ENCODE results near the gene BOC.

BOC gene

DNA sequence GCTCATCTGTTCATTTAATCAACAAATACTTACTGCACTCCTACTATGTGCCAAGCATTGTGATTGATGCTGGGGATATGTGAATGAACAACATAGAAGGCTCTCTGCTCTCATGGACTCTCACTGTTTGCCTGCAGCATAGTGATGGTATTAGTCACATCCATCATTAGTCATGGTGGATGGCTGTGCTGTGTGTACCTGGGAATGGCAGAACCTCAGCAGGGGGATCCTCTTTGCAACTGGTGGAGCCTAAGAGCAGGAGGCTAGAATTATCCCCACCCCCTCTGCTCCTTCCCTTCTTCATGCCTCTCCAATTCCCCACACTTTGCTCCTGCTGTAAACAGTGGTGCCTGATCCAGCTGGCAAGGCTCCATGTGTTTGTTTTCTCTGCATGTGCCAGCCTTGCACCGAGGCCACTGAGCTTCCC lies 20.5 kb downstream of the BOC start:
- Histone ChIP-seq H3K4me3 (ENCODE audit: low read depth, low read length) (no peak overlapping the region), H3K4me1 (ENCODE audit: control insufficient read depth, insufficient read depth, low read length) (peaks cover 4% of the 10 kb centered on the region), H3K9me3 (ENCODE audit: control insufficient read depth, insufficient read depth, low read length) (no peaks in the 10 kb centered on the region), H3K36me3 (ENCODE audit: control insufficient read depth, insufficient read depth, low read length) (no peaks in the 10 kb centered on the region), H3K27me3 (ENCODE audit: control insufficient read depth, insufficient read depth, low read length) (no peaks in the 10 kb centered on the region), H3K9ac (ENCODE audit: low read depth, low read length) (no peak overlapping the region)

GRCh38 chr3:113232342-113232741 lies 21.0 kb downstream of the BOC start:
- Histone ChIP-seq H3K4me1 (ENCODE audit: control insufficient read depth, insufficient read depth, low read length) (peaks cover 4% of the 10 kb centered on the region), H3K9me3 (ENCODE audit: control insufficient read depth, insufficient read depth, low read length) (no peaks in the 10 kb centered on the region), H3K36me3 (ENCODE audit: control insufficient read depth, insufficient read depth, low read length) (no peaks in the 10 kb centered on the region), H3K4me3 (ENCODE audit: low read depth, low read length) (no peak overlapping the region), H3K27me3 (ENCODE audit: control insufficient read depth, insufficient read depth, low read length) (no peaks in the 10 kb centered on the region), H3K9ac (ENCODE audit: low read depth, low read length) (no peak overlapping the region)

DNA sequence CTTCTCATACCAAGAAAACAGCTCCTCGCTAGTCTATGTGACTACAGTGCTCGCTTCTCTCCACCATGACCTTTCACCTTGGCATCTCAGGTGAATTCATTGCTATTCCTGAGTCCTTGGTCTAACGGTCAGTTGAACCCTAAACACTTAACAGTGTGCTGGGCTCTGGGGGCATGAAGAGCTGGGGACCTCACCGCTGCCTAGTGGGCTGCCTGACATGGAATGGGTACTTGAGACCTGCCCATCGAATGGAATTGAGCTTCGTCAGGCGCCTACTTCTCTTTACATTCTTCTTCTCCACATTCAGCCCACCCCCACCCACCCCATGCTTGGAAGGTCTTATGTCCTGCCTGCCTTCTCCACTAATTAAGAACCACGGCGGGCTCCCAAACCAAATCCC lies 22.1 kb downstream of the BOC start:
- Histone ChIP-seq H3K9me3 (ENCODE audit: control insufficient read depth, insufficient read depth, low read length) (no peaks in the 10 kb centered on the region), H3K4me1 (ENCODE audit: control insufficient read depth, insufficient read depth, low read length) (peaks cover 4% of the 10 kb centered on the region), H3K9ac (ENCODE audit: low read depth, low read length) (no peak overlapping the region), H3K4me3 (ENCODE audit: low read depth, low read length) (no peak overlapping the region), H3K27me3 (ENCODE audit: control insufficient read depth, insufficient read depth, low read length) (no peaks in the 10 kb centered on the region), H3K36me3 (ENCODE audit: control insufficient read depth, insufficient read depth, low read length) (no peaks in the 10 kb centered on the region)

GRCh38 chr3:113234028-113234427 lies 22.7 kb downstream of the BOC start:
- H3K4me1 ChIP-seq (ENCODE audit: control insufficient read depth, insufficient read depth, low read length): peaks cover 4% of the 10 kb centered on the region
- H3K9ac ChIP-seq (ENCODE audit: low read depth, low read length): no peak overlapping the region
- no peak overlapping the region for H3K4me3 ChIP-seq (ENCODE audit: low read depth, low read length)
- no peaks in the 10 kb centered on the region for H3K9me3 ChIP-seq (ENCODE audit: control insufficient read depth, insufficient read depth, low read length)
- no peaks in the 10 kb centered on the region for H3K27me3 ChIP-seq (ENCODE audit: control insufficient read depth, insufficient read depth, low read length)
- H3K36me3 ChIP-seq (ENCODE audit: control insufficient read depth, insufficient read depth, low read length): no peaks in the 10 kb centered on the region

- H3K27me3 ChIP-seq (ENCODE audit: control insufficient read depth, insufficient read depth, low read length): no peaks in the 10 kb centered on the region
- no peaks in the 10 kb centered on the region for H3K36me3 ChIP-seq (ENCODE audit: control insufficient read depth, insufficient read depth, low read length)
- H3K9ac ChIP-seq (ENCODE audit: low read depth, low read length): no peak overlapping the region
- no peaks in the 10 kb centered on the region for H3K4me1 ChIP-seq (ENCODE audit: control insufficient read depth, insufficient read depth, low read length)
- no peak overlapping the region for H3K4me3 ChIP-seq (ENCODE audit: low read depth, low read length)
- no peaks in the 10 kb centered on the region for H3K9me3 ChIP-seq (ENCODE audit: control insufficient read depth, insufficient read depth, low read length)
Measured at GRCh38 chr3:113234688-113235260, 23.4 kb downstream of the BOC start.

DNA sequence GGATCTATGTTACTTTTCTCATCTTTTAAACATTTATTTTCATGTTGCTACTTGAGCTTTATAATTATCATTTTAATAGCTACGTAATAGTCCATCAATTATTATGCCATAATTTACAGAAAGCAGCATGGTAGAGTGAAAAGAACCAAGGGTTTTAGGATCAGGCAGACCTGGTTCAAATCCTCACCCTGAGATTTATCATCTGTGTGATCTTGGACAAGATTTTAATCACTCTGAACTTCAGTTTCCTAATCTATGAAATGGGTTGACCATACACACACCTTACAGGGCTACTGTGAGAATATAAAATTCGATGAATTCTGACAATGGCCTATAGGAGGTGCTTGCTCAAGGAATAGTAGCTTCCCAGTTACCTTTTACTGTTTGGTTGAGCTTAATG lies 27.1 kb downstream of the BOC start:
- H3K36me3 ChIP-seq (ENCODE audit: control insufficient read depth, insufficient read depth, low read length): no peaks in the 10 kb centered on the region
- H3K9me3 ChIP-seq (ENCODE audit: control insufficient read depth, insufficient read depth, low read length): no peaks in the 10 kb centered on the region
- peaks cover 25% of the 10 kb centered on the region for H3K4me1 ChIP-seq (ENCODE audit: control insufficient read depth, insufficient read depth, low read length)
- no peaks in the 10 kb centered on the region for H3K27me3 ChIP-seq (ENCODE audit: control insufficient read depth, insufficient read depth, low read length)
- H3K9ac ChIP-seq (ENCODE audit: low read depth, low read length): no peak overlapping the region
- no peak overlapping the region for H3K4me3 ChIP-seq (ENCODE audit: low read depth, low read length)

DNA sequence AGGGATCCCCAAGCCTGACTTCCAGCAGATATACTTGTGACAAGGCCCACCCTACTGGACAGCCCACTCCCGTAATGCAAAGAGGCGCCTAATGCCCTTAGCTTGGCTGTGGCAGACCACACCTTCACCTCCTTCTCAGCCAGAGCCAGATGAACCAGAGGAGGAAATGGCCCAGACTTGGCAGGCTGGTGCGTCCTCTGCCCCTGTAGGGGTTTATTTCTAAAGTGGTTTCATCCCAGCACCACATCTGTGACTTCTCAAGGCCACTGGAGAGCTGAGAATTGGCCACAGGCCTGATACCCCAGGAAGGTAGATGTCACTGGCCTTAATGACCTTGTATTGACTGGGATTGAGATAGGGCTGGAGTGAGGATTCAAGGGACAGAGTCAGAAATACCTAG lies 29.5 kb downstream of the BOC start:
- H3K4me3 ChIP-seq (ENCODE audit: low read depth, low read length): no peak overlapping the region
- H3K9ac ChIP-seq (ENCODE audit: low read depth, low read length): no peak overlapping the region
- no peaks in the 10 kb centered on the region for H3K27me3 ChIP-seq (ENCODE audit: control insufficient read depth, insufficient read depth, low read length)
- H3K36me3 ChIP-seq (ENCODE audit: control insufficient read depth, insufficient read depth, low read length): no peaks in the 10 kb centered on the region
- no peaks in the 10 kb centered on the region for H3K9me3 ChIP-seq (ENCODE audit: control insufficient read depth, insufficient read depth, low read length)
- H3K4me1 ChIP-seq (ENCODE audit: control insufficient read depth, insufficient read depth, low read length): peaks cover 31% of the 10 kb centered on the region

DNA sequence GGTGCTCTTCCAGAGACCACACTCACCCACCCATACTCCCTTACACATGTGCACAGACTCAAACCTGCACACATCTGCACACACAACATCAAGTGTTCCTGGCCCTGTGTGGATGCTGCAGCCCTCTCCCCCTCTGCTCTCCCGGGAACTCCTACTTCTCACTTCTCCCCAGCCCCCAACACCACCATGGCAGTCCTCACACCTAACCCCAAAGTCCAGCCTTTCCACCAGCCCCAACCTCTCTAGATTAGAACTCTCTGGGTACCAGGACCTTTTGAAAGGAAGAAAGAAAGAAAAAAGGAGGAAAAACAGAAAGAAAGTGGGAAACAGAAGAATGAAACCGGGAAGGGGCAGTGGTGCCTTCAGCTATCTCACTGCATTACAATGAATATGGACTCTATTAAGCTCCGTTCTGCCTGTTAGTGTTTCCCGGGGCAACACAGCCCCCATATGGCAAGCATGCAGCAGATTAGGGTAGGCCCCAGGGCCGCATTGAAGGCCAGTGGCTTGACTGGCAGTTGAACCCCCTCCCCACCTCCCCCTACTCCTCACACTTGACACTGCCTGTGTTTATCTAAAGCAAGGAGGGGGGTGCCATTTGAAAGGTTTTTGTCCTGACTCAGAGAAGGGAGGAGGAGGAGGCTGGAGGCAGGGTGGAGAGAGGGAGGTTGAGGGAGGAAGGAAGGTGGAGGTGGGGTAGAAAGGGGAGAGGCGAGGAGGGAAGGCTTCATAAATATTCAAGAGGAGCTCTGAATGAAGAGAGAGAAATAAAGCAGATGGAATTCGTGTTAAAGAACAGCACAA lies 30.1 kb downstream of the BOC start:
- H3K9ac ChIP-seq (ENCODE audit: low read depth, low read length): no peak overlapping the region
- H3K4me3 ChIP-seq (ENCODE audit: low read depth, low read length): peak overlapping the region; percentile 23
- H3K4me1 ChIP-seq (ENCODE audit: control insufficient read depth, insufficient read depth, low read length): peaks cover 34% of the 10 kb centered on the region
- no peaks in the 10 kb centered on the region for H3K9me3 ChIP-seq (ENCODE audit: control insufficient read depth, insufficient read depth, low read length)
- no peaks in the 10 kb centered on the region for H3K36me3 ChIP-seq (ENCODE audit: control insufficient read depth, insufficient read depth, low read length)
- H3K27me3 ChIP-seq (ENCODE audit: control insufficient read depth, insufficient read depth, low read length): no peaks in the 10 kb centered on the region

DNA sequence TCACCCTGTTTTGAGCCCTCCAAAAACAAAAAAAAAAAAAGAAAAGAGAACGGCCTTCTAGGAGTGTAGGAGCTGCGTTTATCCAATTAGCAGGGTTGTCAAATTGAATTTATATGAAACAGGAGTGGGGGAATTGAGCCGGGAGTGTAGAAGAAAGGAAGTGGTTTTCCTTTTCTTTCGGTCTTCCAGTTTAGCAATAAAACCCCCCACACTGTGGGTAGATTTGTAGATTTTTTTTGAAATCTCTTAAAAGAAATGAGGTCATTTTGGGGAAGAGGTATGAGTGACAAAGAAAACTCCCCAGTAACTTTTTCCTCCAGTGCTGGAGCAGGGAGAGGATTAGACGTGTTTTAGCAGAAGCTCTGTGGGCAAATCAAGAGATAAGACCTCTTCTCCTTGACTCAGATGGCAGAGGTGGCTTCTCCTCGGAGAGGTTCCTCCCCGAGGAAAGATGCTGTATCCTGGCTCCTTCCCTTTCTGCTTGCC lies 30.8 kb downstream of the BOC start:
- H3K4me3 ChIP-seq (ENCODE audit: low read depth, low read length): peak overlapping the region; percentile 23

GRCh38 chr3:113243071-113243470 lies 31.7 kb downstream of the BOC start:
- Histone ChIP-seq H3K36me3 (ENCODE audit: control insufficient read depth, insufficient read depth, low read length) (no peaks in the 10 kb centered on the region), H3K9ac (ENCODE audit: low read depth, low read length) (no peak overlapping the region), H3K4me3 (ENCODE audit: low read depth, low read length) (no peak overlapping the region), H3K27me3 (ENCODE audit: control insufficient read depth, insufficient read depth, low read length) (no peaks in the 10 kb centered on the region), H3K9me3 (ENCODE audit: control insufficient read depth, insufficient read depth, low read length) (no peaks in the 10 kb centered on the region), H3K4me1 (ENCODE audit: control insufficient read depth, insufficient read depth, low read length) (peaks cover 45% of the 10 kb centered on the region)

More for the DNA sequence above, 30.8 kb downstream of the BOC start:
- Histone ChIP-seq H3K4me1 (ENCODE audit: control insufficient read depth, insufficient read depth, low read length) (peaks cover 40% of the 10 kb centered on the region), H3K27me3 (ENCODE audit: control insufficient read depth, insufficient read depth, low read length) (no peaks in the 10 kb centered on the region), H3K9ac (ENCODE audit: low read depth, low read length) (peak overlapping the region; percentile 1), H3K9me3 (ENCODE audit: control insufficient read depth, insufficient read depth, low read length) (no peaks in the 10 kb centered on the region), H3K36me3 (ENCODE audit: control insufficient read depth, insufficient read depth, low read length) (no peaks in the 10 kb centered on the region)

GRCh38 chr3:113243846-113244245 lies 32.5 kb downstream of the BOC start:
- peaks cover 45% of the 10 kb centered on the region for H3K4me1 ChIP-seq (ENCODE audit: control insufficient read depth, insufficient read depth, low read length)
- H3K9ac ChIP-seq (ENCODE audit: low read depth, low read length): no peak overlapping the region
- H3K27me3 ChIP-seq (ENCODE audit: control insufficient read depth, insufficient read depth, low read length): no peaks in the 10 kb centered on the region
- no peaks in the 10 kb centered on the region for H3K36me3 ChIP-seq (ENCODE audit: control insufficient read depth, insufficient read depth, low read length)
- no peak overlapping the region for H3K4me3 ChIP-seq (ENCODE audit: low read depth, low read length)
- H3K9me3 ChIP-seq (ENCODE audit: control insufficient read depth, insufficient read depth, low read length): no peaks in the 10 kb centered on the region

- Histone ChIP-seq H3K36me3 (ENCODE audit: control insufficient read depth, insufficient read depth, low read length) (no peaks in the 10 kb centered on the region), H3K4me1 (ENCODE audit: control insufficient read depth, insufficient read depth, low read length) (peaks cover 42% of the 10 kb centered on the region)
Measured at GRCh38 chr3:113245761-113246161, 34.4 kb downstream of the BOC start.

More at GRCh38 chr3:113245761-113246161, 34.4 kb downstream of the BOC start:
- no peak overlapping the region for H3K4me3 ChIP-seq (ENCODE audit: low read depth, low read length)
- no peak overlapping the region for H3K9ac ChIP-seq (ENCODE audit: low read depth, low read length)
- no peaks in the 10 kb centered on the region for H3K9me3 ChIP-seq (ENCODE audit: control insufficient read depth, insufficient read depth, low read length)
- no peaks in the 10 kb centered on the region for H3K27me3 ChIP-seq (ENCODE audit: control insufficient read depth, insufficient read depth, low read length)
